ENCODE measurements around the gene NKD1. TPM values are rescaled to one million over a fixed set of nuclear protein-coding genes. Genes with fewer than 3 reads are reported as not detected.

NKD1 gene
- total RNA-seq, 1 donor, result not detected

DNA sequence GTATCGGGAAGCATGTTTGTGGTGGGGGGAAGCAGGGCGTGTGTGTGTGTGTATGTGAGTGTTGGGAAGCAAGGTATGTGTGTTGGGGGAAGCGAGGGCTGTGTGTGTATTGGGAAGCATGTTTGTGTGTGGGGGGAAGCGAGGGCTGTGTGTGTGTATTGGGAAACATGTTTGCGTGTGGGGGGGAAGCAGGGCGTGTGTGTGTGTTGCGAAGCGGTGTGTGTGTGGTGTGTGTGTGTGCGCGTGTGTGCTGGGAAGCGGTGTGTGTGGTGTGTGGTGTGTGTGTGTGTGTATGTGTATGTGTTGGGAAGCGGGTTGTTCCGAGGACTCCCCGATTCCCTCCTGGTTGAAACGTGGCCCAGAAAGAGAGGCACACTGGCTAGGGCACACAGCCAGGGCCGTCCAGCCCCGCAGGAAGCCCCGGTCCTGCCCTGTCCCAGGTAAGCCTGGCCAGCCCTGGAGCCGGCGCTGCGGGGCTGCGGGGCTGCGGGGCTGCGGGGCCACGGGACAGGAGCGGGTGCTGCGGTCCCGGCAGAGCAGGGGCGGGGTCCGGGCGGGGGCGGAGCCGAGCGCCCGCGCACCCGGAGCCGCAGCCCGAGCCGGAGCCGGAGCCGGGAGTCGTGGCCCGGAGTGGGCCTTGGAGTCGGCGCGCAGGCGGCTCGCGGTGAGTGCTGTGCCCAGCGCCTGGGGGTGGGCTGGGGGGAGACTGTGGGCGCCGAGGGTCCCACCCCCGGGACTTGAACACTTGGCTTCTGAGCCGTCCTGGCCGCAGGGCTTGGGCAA lies 145.0 kb downstream of the NKD1 start, which contains the start of gene NOD2:
Gene NOD2, plus strand, starts transcription at position 608 of the 783 bp plus-strand sequence. CDS start 5,890 bp downstream, outside the sequence.
- no peak for DNase-seq (ENCODE audit: low read depth)
- peak within 1 kb of the TSS; percentile 40 for H3K4me3 ChIP-seq (ENCODE audit: low read depth, low read length)
- TF ChIP-seq, protein P1, sequence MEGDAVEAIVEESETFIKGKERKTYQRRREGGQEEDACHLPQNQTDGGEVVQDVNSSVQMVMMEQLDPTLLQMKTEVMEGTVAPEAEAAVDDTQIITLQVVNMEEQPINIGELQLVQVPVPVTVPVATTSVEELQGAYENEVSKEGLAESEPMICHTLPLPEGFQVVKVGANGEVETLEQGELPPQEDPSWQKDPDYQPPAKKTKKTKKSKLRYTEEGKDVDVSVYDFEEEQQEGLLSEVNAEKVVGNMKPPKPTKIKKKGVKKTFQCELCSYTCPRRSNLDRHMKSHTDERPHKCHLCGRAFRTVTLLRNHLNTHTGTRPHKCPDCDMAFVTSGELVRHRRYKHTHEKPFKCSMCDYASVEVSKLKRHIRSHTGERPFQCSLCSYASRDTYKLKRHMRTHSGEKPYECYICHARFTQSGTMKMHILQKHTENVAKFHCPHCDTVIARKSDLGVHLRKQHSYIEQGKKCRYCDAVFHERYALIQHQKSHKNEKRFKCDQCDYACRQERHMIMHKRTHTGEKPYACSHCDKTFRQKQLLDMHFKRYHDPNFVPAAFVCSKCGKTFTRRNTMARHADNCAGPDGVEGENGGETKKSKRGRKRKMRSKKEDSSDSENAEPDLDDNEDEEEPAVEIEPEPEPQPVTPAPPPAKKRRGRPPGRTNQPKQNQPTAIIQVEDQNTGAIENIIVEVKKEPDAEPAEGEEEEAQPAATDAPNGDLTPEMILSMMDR (IDR thresholded peaks at IDR 0.05; ENCODE audit: insufficient read depth, low read depth, low read length), result no peak

DNA sequence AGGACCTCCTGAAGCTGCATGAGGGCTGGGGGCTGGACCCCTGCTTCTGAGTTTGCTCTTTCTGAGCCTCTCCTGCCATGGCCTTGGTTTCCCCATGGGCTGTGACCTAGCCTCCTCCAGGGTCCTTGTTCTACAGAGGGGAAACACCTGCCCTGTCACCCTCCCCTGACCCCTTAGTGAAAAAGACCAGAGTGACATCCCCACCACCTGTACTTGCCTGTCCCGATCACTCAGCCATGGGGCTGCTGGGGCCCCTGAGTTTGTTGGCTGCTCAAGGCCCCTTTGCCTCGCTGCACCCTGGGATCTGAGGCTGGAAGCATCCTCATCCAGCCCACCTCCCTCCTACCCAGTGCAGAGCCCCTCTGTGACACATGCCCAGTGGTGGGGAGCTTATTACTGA lies 146.0 kb downstream of the NKD1 start:
- TF ChIP-seq, protein P1 (IDR thresholded peaks at IDR 0.05; ENCODE audit: insufficient read depth, low read depth, low read length), result no peak
- no peak for DNase-seq (ENCODE audit: low read depth)
- no peak overlapping the region for H3K4me3 ChIP-seq (ENCODE audit: low read depth, low read length)

DNA sequence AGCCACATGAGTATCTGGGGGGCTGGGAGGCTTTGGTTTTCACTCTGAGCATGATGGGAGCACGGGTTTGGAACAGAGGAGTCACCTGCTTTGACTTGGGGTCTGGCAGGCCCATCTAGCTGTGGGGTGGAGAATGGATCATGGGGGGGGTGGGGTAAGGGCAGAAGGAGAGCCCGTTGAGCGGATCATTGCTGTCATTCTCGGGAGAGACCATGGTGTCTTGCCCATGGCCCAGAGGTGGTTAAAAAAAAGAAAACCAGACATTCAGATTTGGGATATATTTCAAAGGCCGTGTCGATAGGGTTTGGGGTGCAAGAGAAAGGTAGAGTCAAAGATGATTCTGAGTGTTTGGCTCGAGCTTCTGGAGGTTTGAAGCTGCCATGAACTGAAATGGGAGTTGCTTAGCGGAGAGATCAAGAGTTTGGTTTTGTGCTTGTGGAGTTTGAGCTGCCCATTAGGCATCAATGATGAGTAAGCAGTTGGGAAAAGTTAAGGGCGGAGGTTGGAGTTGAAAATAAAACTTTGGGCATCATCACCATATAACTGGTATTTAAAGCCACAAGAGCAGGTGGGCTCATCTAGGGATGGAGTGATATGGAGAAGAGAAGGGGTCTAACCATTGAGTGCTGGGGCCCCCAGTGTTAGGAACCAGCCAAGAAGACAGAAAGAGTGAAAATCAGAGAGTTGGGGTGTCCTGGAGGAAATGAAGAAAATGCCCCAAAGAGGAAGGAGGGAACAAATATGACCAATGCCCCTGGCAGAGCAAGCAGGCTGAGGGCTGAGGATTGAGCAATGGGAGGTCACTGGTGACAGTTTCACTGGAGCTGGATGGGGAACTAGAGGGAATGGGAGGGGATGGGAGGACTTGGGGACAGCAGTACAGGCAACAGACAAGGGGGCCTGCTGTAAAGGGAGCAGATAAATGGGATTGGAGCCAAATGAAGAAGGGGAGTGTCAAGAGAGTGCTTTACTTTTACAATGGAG lies 147.1 kb downstream of the NKD1 start:
- TF ChIP-seq, protein P1 (IDR thresholded peaks at IDR 0.05; ENCODE audit: insufficient read depth, low read depth, low read length), result no peak
- no peak for DNase-seq (ENCODE audit: low read depth)

DNA sequence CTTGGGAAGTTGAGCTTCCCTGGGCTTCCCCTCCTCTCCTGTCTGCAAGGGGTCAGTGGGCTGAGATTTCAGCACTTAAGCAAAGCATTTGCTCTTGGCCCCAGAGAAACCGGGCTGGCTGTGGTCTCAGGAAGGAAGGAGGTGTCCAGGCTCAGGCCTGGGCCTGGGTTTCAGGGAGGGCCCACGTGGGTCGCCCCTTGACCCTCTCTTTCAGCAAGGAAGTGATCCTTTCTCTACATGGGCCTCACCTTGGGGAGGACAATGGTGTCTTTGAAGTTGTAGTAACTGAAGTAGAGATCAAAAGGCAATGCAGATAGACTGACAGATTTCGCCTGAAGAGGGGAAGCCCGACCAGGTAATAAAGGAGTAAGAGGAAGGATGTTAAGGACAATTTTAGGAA lies 147.9 kb downstream of the NKD1 start:
- TF ChIP-seq, protein P1 (IDR thresholded peaks at IDR 0.05; ENCODE audit: insufficient read depth, low read depth, low read length), result no peak
- H3K4me3 ChIP-seq (ENCODE audit: low read depth, low read length), result no peak overlapping the region
- no peak for DNase-seq (ENCODE audit: low read depth)

More for the DNA sequence above, 147.1 kb downstream of the NKD1 start:
- no peak overlapping the region for H3K4me3 ChIP-seq (ENCODE audit: low read depth, low read length)

DNA sequence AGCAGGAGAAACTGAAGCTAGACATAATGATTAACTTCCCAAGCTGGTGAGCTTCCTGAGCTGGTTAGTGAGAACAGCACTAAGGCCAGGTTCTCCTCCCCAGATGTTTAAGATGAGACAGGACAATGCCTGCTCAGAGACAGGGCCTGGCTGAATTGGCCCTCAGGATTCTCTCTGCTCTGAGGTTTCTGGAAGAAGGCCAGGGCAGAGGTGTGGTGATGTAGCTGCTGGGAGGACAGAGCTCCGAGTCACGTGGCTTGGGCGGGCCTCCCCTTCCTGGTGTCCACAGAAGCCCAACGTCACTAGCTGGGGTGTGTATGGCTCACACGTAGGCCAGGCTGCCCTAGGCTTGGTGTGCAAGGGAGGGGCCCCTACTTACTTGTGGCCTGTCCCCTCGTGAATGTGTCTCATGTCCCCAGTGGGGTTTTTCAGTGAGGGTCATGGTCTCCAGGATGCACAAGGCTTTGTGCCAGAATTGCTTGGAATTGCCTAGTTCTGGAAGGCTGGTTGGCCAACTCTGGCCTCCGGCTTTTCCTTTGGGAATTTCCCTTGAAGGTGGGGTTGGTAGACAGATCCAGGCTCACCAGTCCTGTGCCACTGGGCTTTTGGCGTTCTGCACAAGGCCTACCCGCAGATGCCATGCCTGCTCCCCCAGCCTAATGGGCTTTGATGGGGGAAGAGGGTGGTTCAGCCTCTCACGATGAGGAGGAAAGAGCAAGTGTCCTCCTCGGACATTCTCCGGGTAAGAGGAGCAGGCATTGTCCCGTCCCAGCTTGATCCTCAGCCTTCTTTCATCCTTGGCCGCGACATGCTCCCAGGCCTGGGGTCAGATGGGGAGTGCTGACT lies 148.6 kb downstream of the NKD1 start:
- peak; percentile 72 for DNase-seq (ENCODE audit: low read depth)
- H3K4me3 ChIP-seq (ENCODE audit: low read depth, low read length), result no peak overlapping the region
- TF ChIP-seq, protein P1 (IDR thresholded peaks at IDR 0.05; ENCODE audit: insufficient read depth, low read depth, low read length), result no peak

DNA sequence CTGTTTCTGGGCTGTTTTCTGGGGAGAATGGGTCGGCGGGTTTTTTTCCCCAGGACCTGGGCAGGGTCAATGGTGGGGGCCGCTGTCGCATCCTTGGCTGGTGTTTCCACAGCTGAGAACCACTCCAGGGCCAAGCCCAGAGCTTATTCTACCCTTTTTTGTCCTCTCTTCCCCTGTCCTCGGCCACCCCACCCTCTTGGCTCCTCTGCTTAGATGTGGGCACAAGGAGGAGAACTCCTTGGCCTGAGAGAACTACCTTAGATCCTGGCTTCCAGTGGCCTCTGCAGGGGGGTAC lies 149.2 kb downstream of the NKD1 start:
- no peak for DNase-seq (ENCODE audit: low read depth)
- TF ChIP-seq, protein P1 (IDR thresholded peaks at IDR 0.05; ENCODE audit: insufficient read depth, low read depth, low read length), result no peak
- no peak overlapping the region for H3K4me3 ChIP-seq (ENCODE audit: low read depth, low read length)

Measured in fibroblast of villous mesenchyme (primary cell).